Stimulated activated CD4-positive, alpha-beta T cell treated with anti-CD3 and anti-CD28 coated beads, Interleukin-2, amount 100 ng/mL, for 24 hours (primary cell): ENCODE measurements around the gene TPRX1.
"Not testable (repeated sequence)": the region's sequence is repeated elsewhere in the genome, so short reads cannot be mapped to it uniquely, and the experiment has no call there.

Experiments
- DNase-seq, 2 donors: peaks; one replicate each; pipeline ENCODE4 v3.0.0-alpha.2; 2020

TPRX1 gene

DNA sequence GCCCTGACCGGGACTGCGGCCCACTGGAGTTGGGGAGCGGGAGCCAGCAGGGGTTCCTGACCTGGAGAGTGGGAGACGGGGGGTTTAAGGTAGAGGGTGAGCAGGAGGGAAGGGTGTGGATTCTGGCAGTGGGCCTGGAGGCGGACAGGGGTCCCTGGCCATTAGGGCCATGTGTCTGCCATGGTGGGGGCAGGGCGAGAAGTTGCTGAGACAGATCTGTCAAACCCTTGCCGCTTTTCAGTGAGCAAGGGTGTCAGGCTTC, 38.1 kb downstream of the TPRX1 start:
- no peak for DNase-seq

DNA sequence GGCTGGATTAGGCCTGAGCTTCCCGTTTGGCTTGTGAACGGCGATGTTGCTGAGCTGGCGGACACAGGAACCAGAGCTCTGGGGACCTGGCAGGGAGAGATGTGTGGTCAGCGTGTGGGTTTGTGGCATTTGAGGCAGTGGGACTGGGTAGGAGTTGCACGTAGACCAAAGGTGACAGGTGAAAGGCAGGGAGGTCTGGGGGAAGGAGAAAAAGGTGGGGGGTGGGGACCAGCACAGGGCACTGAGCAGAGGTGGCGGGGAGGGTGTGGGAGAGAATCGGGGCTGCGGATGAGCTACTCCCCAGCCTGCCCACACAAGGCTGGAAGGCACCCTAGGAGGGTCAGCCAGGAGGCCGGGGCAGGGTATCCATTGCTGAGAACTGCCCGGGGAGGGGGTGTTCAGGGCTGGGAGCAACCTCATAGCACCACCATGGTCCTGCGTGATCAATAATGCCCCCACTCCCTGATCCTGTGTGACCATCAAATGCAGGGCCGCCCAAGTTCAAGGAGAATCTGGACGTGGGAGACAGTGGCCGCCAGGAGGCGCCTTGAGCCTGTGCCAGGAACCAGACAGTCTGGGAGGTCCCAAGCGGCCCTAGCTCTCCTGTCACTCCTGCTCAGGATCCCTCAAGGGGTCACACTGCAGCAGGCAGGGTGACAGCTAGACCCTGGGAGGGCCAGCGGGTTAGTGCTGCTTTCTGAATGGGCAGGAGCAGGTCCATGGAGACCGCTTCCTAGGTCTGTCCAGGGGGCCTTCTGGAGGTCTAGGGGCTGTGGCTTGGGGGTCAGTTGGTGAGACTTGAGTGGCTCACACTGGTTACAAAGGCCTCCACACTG, 38.6 kb downstream of the TPRX1 start:
- DNase-seq = peak; percentile 49 to 56

DNA sequence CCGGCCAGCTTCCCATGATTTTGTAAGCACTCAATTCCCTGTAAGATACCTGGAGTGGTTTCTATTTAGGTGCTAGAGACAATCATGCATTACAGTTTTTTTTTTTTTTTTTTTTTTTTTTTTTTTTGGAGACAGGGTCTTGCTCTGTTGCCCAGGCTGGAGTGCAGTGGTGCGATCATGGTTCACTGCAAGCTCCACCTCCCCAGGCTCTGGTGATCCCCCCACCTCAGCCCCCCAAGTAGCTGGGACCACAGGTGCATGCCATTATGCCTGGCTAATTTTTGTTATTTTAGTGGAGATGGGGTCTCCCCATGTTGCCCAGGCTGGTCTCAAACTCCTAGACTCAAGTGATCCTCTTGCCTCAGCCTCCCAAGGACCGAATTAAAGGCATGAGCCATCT, 39.6 kb downstream of the TPRX1 start:
- not testable (repeated sequence) for DNase-seq

DNA sequence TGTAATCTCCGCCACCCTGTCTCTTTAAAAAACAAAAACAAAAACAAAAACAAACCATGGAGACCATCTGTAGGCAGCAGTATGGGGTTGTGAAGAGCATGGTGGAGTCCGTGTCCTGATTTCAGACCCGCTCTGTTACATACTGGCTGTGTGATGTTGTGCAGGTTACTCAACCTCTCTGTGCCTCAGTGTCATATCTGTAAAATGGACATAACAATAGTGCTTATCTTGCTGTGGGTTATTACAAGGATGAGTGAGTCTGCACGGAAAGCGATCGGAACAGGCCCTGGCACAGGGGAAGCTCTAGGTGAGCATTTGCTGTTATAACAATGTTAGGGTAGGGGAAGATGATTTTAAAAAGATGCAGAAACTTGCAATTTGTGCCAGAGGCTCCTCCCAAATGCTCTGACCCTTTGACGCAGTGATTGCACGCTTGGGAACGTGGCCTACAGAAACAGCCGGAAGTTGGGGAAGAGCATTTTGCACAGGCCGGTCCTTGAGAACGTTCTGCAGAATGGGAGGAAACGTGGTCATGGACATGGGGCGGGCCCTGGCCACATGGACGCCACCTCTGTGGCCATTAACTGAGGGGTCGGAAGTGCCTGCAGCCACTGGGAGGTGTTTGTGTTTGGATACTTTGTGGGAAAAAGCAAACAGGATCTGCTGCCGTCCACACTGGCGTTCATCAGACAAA, 41.6 kb downstream of the TPRX1 start:
- DNase-seq = no peak

DNA sequence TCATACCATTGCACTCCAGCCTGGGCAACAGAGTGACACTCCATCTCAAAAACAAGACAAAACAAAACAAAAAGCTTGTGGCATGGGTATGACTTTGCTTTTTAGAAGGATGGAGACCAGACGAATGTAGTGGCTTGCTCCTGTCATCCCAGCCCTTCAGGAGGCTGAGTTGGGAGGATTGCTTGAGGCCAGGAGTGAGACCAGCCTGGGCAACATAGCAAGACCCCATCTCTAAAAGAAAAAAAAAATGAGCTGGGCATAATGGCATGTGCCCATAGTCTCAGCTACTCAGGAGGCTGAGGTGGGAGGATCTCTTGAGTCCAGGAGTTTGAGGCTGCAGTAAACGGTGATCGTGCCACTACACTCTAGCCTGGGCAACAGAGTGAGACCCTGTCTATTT, 42.2 kb downstream of the TPRX1 start:
- DNase-seq = no peak

DNA sequence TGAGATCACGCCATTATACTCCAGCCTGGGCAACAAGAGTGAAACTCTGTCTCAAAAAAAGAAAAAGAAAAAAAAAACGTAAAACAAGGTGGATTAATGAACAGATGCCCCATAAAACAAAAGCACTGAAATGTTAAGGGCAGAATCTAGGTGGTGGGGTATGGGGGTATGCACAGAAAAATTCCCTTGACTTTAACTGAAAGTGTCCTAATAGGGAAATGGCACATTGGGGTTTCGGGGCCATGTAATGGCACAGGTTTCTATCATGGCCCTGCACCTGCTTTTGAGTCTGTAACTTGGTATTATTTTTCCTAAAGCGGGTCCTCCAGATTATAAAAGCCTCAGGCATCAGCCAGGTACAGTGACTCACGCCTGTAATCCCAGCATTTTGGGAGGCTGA, 42.8 kb downstream of the TPRX1 start:
- no peak for DNase-seq

DNA sequence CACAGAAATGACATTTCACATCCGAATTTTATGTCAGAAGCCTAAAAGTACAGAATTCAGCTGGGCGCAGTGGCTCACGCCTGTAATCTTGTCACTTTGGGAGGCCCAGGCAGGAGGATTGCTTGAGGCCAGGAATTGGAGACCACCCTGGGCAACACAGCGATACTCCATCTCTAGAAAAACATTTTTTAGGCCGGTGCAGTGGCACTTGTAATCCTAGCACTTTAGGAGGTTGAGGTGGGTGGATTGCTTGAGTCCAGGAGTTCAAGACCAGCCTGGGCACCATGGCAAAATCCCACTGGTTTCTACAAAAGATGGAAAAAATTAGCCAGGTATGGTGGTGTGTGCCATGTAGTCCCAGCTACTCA, 43.7 kb downstream of the TPRX1 start:
- no peak for DNase-seq

DNA sequence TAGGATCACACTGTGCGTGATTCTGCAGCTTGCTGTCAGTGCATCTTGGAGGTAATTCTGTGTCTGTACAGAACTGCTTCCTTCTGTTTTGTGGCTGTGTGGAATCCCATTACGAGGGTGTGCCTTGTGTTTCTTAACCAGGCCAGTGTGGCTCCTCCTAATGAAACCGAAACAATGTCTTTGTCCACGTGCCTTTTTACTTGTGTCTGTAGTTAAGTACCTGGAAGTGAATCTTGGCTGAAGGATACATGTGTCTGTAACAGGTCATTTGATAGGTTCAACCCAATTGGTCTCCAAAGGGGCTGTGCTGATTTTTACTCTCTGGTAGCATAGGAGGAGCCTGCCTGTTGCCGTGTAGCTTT, 45.9 kb downstream of the TPRX1 start:
- DNase-seq = no peak

DNA sequence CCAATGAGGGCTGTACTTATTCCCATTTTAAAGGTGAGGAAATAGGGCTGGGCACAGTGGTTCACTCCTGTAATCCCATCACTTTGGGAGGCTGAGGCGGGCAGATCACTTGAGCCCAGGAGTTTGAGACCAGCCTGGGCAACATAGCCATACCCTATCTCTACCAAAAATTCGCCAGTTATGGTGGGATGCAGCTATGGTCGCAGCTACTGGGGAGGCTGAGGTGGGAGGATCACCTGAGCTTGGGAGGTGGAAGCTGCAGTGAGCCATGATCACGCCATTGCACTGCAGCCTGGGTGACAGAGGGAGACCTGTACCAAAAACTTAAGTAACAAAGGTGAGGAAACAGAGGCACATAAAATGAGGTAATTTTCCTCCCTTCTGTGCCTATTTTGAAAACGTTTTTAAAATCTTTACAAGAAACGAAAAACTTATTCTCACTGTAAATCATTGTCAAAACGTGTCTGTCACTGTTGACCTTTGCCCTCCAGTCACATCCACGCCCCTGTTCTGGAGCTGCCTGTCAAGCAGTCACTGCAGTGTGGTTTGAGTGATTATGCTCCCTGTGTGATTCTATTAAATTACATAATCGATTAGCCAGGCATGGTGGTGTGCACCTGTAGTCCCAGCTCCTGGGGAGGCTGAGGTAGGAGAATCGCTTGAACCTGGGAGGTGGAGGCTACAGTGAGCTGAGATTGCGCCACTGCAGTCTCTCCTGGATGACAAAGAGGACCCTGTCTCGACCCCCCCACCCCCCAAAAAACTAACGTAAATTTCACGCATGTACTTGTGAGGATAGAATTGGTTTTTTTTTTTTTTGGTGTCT, 46.5 kb downstream of the TPRX1 start:
- DNase-seq = no peak

DNA sequence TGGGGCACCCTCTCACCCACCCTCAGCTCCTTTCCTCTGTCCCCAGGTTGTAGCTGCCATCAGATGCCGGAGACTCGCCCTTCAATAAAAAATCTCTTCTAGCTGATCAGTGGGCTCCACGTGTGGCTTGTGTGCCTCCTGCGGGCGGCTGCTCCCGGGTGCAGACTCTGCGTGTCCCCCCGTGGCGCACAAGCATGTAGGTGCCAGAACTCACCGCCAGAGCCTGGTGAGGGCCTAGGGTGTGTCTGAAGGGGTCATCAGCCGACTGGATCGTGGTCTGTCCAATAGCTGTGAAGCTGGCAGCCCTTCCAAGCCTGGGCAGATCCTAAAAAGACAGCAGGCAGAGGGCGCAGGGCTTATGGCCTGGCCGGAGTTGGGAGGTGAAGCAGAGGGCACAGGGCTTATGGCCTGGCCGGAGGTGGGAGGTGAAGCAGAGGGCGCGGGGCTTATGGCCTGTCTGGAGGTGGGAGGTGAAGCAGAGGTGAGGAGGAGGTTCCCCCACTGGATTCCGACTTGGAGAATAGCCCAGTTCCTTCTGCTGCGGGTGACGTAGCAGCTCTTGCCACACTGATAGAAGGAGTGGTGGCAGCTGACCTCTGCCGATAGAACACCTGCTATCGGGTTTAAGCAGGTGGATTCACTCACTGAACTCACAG, 47.3 kb downstream of the TPRX1 start:
- no peak for DNase-seq

DNA sequence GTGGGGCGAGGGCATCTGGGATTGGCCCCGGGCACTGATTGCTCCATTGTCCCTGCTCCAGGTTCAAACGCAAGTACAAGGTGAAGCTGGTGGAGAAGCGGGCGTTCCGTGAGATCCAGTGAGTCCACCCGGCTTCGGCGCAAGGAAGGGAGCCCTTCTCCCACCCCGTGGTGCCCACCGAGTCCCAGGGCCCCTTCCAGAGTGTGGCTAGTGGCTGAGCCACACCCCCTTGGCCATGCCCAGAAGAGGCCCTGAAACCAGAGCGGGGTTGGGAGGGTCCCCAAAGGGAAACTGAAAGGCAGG, 47.8 kb downstream of the TPRX1 start:
- no peak for DNase-seq

DNA sequence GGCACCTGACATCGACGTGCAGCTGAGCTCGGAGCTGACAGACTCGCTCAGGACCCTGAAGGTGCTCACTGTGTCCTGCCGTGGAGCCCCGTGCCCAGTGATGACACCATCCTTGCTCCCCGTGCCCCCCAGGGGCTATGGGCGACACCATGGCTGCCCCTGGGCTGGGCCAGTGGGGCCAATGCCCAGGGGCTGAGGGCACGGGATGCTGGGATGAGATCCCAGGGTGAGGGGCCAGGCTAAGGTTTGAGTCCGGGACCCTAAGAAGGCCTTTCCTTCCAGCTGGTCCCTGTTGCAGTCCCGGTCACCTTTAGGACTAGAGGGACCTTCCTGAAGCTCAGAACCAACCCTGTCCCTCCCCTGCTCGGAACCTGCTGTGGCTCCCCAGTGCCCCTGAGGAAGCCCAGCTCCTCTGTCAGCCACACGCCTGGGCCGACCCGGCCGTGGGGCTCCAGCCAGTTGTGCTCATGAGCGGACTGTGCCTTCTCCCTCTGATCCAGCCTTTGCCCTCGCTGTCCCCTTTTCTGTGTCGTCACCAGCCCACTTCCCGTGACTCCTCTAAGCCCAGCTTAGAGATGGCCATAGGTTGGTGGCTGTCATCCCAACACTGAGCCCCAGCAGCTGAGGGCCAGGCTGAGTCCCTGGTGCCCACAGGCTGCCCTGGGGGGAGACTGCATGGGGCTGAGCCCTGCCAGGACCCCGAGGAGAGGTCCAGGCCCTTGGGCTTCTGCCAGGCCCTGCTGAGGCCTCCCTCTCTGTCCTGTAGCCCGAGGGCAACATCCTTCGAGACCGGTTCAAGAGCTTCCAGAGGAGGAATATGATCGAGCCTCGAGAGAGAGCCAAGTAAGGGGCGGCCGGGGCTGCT, 48.4 kb downstream of the TPRX1 start:
- DNase-seq = no peak

DNA sequence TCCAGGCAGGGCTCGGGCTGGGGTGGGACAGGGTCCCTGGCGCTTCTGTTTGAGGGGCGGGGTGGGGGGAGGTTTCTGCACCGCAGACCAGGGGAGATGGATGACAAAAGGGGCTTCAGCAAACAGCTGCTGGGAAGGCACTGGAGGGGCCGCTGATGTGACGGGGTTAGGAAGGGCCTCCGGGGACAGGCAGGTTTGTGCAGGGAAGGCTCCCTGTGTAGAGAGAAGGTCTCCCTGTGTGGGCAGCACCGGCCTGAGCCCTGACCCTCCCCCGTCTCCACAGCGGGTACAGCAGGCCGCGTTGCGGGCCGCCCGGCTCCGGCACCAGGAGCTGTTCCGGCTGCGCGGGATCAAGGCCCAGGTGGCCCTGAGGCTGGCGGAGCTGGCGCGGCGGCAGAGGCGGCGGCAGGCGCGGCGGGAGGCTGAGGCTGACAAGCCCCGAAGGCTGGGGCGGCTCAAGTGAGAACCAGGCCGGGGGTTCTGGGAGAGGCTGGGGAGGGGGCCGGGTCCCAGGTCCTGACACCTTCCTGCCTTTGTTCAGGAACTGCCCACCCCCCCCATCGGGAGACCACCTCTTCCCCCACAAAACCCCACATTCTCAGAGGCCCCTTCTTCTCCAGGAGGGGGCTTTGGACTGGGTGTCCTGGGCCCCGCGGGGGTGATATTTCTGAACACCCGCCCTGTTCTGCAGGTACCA, 49.1 kb downstream of the TPRX1 start:
- no peak for DNase-seq

DNA sequence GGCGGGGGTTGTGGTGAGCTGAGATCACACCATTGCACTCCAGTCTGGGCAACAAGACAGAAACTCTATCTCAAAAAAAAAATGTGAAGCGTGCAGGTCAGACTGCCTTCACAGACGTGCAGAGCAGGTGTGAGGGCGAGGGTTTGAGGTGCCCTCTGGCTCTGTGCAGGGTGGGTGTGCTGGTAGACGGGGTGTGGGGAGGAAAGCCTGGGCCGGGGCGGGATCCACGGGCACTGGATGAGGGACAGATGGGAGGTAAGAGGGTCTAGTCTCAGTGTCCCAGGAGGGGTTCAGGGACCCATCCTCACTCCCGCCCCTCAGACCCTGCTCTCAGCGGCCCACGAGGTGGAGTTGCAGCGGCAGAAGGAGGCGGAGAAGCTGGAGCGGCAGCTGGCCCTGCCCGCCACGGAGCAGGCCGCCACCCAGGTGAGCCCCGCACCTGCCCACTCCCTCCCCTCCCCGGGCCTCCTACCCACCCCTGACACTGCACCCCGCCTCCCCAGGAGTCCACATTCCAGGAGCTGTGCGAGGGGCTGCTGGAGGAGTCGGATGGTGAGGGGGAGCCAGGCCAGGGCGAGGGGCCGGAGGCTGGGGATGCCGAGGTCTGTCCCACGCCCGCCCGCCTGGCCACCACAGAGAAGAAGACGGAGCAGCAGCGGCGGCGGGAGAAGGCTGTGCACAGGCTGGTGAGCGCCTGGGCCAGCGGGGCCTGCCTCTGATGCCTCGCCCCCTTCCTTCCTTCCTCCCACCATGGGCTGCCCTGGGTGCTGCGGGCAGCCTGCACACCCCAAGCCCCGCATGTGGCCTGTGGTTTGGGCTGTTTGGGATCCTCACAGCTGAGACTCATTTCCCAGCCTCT, 49.9 kb downstream of the TPRX1 start:
- no peak for DNase-seq

DNA sequence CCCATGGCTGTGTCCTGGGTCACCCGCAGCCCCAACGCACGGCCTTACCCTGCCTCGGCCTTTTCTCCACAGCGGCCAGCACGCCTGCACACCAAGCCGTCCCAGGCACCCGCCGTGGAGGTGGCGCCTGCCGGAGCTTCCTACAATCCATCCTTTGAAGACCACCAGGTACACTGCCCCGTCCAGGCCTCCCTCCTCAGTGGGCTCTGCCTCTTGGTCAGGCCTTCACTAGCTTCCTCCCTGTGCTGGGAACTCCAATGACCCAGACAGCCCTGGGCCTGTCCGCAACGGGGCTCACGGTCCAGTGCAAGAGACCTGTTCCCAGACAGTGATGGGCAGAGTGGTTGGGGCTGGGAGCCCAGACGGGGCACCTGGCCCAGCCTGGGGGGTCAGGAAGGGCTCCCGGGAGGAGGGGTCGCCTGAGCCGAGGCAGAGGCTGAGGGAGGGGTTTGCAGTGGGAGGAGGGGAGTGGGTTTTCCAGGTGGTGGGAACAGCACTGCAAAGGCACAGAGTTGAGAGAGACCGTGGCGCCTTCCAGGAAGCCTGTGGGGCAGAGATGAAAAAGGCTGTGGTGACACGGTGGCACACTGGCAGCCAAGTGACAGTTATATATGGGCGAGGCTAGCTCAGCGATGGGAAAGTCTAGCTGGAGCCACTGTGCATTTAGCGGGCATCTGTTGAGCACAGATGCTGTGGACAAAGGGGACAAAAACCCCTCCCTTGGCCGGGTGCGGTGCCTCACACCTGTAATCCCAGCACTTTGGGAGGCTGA, 51.7 kb downstream of the TPRX1 start:
- no peak for DNase-seq
